ENCODE measurements around the gene KLHL29.

The KLHL29 gene

DNA sequence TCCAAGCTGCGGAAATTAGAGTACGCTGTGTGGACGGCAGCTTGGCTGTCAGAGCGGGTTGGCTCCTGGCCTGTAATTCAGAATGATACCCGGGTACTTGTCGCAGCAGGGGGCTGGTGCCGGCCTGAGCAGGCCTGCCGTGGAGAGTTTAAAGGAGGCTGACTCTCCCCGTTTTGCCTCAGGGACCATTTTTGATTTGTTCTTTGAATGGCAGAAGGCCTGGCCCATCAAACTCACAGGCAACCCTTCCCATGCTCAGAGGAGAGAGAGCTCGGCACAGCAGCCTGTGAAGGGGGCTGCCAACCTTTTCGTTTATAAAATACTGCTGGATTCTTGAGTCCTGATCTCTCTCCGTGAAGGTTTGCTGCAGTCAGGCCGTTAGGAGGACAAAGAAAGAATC is 151.3 kb downstream of the KLHL29 start:
- no peak for DNase-seq

DNA sequence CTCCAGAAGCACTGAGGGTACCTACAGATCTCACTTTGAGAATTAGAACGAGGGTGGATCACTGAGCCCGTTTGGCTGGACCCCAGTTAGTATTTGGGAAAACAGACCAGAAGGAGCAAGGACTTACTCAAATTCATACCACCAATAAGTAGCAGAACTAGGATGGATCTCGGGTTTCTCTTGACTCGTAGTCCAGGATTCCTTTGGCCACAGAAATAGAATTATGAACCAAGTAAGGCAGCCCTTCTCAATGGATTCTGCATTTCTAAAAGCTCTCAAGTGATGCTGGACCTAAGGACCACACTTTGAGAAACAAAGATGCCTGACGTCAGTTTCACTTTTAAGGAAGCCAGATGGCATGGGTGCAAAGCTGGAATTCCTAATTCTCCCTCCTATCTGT is 153.0 kb downstream of the KLHL29 start:
- DNase-seq, result no peak

DNA sequence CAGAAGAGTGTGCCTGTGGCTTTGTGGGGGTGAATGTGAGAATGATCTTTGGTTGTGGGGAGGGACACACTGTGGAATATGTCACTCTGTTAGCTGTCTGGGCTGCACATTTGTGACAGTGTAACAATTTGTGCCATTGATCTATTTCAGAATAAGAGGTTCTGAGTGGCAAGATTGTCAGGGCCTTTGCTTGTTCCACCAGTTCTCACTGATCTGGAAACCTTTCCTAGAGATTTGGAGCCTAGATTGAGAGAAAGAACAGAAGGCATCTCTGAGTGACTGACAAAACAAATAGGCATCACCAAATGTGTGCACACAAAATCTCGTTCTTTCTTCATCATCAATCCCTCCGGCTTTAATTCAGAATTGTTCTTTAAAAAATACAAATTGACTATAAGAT is 153.6 kb downstream of the KLHL29 start:
- DNase-seq, result no peak

DNA sequence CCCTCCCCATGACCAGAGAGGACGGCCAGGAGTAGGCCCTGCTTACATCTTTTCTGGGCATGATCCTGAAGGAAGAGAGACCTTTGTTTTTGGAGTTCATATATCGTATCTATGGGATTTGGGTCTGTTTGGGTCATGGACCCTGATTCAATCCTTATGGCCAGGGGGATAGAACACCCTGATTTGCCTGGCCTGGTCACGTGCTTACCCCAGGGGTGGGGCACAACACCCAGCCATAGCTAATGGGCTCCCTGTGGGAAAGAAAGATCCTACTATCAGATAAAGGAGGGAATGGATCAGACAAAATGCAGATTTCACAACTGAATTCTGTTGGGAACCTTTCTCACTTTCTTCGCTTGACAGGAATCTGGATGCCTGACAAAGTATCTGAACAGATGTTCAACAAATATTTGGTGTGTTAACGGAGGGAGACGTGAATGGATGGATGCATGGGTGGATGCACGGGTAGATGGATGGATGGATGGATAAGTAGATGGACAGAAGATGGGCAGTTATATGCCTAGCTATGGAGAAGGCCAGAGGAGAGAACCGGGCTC is 155.9 kb downstream of the KLHL29 start:
- no peak for DNase-seq

DNA sequence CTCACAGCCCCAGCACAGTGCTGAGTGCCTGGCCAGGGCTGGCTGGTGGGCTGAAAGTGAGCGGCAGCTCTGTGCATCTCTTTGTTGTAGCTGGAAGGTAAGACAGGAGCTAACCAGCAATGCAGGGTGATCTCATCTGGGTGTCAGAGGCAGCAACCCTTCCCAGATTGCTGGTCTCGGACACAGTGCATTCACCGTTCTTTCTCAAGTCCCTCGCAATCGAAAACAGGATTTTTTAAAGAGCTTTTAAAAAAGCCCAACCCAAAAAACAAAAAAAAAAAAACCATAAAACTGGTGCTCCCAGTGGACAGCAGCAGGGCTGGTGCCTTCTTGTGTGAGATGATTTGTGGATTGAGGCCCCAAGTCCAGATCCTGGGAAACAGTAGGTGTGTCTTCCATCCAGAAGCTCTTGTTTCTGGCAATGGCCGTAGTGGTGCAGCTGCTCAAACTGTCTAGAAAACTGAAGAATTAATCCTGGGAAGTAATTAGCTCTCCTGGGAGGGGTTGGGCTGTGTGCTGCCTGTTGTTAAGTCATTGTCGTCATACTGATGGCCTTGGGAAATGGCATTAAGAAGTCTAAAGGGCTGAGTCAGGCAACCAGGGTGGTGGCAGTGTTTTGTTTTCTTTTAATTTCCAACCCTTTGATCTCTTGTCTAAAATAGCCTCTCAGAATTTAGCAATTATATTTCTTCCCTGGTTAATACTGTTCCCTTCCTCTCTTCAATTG is 156.7 kb downstream of the KLHL29 start:
- DNase-seq, result no peak

DNA sequence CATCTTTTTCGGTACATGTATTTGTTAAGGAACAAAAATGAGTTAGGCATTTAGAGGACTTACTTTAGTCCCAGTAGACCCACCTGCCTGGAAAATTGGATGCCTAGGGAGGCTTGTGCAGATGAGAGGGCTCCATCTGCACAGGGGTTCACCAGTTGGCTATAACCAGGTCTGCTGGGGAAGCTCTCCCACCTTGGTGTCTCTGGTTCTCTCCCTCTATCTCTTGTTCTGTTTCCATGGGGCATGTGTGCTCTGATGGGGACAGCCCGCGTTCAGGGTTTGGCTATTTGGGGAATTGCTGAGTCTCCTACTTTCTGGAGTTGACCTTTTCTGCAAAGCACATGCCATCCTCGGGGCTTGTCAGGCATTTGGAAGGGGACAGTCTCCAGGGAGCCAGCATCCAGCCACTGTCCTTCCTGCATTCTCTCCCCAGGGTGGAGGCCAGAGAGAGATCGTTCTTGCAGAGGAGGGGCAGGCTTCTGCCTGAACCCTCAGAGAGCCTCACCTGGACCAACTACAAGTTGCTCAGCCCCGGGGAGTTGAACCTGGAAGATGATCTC is 157.3 kb downstream of the KLHL29 start:
- DNase-seq, result no peak

DNA sequence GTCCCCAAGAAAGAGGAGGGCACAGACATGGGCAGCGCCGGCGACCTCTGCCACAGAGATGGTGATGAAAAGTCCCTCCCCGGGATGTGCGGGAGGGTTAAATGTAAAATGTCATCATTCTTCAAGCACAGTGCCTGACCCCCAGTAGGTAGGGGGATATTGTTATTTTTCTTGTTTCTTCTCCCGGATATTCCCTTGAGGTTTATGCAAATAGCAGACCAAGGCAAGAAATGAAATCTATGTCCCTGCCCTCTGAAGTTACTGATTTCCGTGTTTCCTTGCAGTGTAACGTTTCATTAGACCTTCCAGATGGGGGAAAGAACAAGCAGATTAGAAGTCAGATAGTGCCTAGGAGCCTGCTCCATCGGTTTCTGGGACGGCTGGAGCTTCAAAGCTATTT is 158.3 kb downstream of the KLHL29 start:
- no peak for DNase-seq

DNA sequence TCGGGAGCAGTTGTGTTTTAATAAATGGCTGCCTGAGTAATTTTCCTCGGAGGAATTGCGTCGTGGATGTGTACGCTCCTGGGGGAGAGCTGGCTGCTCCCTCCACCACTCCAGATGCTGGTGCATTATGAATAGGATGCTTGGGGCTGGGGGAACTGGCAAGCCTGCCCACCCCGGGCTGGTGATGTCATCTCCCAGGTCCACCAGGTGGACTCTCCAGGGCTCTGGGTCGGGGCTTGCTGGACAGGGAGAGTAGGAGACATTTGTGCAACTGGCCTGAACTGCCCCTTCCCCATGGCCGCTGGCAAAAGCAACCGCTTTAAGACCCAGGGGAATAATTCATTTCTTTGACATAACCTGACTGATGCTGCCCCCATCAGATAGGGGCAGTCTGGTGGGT is 158.7 kb downstream of the KLHL29 start:
- no peak for DNase-seq

DNA sequence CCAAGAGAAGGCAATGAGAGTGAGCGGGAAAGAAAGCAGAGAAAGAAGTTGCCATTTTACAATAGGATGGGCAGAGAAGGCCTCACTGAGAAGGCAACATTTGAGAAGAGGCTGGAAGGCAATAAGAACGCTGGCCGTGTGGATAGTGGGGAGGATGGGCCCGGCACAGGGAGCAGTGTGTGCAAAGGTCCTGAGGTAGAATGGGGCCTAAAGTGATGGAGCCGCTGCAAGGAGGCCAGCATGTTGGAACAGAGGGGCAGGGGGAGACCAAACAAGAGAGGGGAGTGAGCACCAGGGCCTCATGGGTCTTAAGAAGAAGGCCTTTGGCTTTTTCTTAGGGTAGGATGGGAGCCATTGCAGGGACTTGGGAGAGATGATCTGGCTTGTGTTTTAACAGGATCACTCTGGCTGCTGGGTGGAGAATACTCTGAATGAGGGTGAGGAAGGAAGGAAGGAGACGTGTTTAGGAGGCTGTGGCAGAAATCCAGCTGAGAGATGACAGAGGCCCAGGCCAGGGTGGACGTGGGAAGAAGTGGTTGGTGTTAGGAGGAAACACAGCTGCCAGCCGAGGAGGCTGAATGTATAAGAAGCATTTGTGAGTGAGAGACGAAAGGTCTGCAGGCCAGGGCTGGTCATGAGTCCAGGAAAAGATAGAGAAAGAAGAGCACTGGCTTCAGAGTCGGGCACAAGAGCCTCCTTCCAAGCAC is 159.8 kb downstream of the KLHL29 start:
- no peak for DNase-seq

DNA sequence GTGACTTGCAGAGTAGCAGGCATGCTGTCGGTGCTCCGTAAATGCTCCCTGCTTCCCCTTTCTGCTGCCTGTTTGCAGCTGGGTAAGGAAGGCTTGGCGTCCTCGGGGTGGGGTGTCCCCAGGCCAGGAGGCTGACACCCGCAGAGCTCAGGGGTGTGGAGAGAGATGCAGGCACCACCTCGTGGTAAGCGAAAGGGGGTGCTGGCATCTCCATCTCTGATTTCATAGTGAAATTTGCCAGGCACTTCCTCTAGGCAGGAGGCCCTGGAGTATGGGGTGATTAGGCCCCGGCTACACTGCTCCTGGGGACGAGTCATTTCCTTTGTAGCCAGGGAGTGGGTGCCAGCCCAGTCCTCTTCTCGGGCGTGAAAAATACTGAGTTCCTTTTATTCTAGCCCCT is 160.4 kb downstream of the KLHL29 start:
- DNase-seq, result no peak

DNA sequence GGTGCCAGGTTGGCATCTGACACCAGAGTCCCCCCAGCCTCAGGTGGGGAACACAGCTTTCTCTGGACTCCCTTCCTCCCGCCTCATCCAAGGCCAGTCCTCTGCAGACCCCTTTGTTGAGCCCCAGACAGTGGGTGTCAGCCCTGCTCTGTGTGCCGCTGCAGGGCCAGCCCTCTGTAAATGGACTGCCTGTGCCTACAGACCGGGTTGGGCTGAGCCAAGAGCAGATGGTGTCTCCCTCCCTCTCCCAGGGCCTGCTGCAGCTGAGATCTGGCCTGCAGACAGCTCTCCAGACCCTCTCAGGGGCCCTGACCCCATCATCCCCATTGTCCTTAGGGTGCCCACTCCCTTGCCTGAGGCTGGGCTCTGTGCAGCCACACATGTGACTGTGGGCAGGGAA is 160.8 kb downstream of the KLHL29 start:
- no peak for DNase-seq

DNA sequence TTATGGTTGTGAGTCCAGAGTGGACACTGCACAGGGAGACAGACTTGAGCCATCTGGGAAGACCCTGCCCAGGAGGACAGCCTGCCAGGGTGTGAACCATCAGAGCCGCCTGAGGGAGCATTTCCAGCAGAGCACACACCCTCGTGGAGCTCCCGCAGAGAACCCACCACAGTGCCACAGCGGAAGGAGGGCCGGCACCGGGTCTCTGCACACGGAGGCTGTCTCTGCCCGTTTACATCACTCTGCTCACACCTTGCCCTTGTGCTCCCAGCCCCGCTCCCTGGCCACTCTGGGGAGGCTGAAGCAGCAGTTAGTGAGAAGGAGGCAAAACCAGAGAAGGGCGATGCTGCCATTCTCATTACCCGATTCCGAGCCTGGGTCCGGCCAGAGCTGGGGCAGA is 161.9 kb downstream of the KLHL29 start:
- no peak for DNase-seq

DNA sequence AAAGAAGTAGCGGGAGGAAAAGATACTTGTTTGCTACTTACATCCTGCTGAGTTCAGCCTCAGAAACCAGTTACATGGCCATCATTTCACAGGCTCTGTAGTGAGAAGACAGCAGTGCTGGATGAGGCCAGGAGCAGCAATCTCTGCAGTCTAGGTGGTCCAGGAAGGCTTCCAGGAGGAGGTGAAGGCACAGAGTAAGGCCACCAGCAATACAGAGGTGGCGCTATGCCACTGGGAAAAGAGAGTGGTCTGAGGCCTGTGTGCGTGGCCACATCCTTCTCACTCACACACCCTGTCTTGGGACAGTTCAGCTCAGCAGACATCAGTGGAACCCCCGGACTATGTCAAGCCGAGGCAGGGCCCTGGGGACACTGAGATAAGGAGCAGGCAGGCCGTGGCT is 162.7 kb downstream of the KLHL29 start:
- DNase-seq, result no peak

DNA sequence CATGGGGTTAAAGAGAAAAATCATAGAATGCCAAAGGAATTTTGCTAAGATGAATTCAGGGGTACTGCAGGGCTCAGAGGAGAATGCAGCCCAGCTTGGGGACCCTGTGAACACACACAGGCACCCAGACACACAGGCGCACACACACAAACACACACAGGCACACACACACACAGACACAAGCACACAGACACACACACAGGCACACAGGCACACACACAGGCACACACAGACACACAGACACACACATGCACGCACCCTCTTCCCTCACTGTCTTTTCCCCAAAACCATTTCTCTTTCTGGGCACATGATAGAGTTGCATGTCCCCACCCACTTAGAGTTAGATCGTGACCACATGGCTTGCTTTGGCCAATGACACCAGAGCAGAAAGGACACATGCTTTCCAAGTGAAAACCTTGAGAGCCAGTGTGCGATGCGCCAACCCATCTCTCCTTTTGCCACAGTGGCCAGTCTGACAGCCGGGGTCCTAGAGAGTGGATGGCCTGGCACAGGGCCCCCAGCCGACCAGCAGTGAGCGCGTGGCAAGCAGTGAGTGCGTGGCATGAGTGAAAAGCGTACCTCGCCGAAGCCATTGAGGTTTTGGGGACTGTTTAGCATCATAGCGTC is 163.3 kb downstream of the KLHL29 start:
- DNase-seq, result no peak

DNA sequence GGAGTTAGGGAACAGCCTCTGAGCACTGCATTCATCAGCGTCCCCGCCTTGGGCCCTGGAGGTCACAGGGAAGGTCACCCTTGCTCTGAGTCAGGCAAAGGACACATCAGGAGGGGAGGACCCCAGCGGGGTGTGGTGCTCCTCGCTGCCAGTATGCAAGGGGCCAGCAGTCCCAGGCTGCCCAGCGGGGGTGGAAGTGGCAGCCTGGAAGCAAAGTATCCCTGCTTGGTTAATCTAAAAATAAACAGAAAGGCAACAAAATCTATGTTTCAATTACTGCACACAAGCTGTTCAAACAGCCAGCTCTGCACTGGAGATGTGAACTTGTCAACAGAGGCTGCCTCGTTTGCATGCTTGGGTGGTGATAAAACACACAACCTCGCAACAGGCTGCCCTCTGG is 164.1 kb downstream of the KLHL29 start:
- DNase-seq, result no peak

DNA sequence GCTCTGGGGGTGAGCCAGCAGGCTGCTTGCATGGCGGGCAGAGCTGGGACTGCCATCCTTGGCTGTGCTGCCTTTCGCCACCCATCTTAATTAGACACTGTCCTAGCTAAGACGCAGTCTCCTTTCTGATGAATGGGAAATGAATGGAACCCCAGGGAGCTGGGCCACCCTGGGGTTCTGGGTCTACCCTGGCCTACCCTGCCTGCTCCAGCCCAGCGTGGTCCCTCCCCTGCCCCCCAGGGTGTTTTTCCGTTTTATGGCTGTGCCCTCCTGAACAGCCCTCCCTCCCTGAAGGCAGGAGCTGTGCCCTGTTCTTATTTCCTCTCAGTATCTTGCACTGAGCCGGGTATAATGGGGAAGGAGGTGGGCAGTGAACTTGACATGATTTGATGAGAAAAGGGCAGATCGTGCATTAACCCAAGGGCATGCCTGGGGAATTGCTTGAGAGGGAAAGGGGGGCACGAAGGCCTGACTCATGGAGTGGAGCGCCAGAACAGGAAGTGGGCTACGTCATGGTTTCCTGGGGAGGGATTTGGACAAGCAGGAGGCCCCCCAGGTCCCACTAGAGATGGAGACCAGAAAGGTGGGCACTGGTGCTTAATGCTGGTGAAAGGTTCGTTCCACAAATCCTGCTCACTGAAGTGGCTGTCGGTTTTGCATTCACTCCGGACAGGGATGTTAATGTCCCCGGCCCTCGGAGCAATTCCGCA is 165.0 kb downstream of the KLHL29 start:
- DNase-seq, result no peak

DNA sequence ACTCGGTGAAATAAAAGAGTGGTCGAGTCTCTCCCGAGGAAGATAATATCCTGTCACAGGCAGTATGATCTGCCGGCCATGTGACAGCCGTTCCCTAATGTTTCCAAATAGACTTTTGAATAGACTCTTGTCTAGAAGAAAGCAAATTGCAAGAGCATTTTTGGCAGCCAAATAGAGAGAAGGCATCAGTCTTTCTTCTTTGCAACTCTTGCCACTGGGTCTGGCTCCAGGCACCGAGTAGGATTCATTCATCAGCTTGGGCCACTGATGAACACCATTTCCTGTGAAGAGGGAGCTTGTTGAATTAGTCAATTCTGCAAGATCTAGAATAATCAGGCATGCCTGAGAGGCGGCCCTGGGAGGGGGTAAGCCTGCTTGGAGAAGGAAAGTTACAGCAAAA is 165.6 kb downstream of the KLHL29 start:
- DNase-seq, result no peak

DNA sequence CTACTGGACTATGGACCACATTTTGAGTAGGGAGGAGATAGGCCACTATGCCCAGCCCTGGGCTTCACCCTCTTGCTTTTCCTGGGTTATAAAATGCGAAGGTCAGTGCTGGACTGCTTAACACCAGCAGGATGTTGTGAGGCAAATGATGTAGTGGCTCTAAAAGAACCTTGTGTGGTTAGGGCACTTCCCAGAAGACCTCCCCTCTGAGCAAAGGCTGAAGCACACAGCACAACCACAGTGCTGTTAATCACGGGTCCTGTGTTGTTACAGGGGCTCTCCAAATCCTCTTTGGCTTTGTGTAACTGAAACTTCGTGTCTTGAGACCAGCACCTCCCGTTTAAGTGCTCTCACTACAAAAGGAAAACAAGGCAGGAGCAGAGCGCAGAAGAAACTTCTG is 166.9 kb downstream of the KLHL29 start:
- DNase-seq, result no peak

DNA sequence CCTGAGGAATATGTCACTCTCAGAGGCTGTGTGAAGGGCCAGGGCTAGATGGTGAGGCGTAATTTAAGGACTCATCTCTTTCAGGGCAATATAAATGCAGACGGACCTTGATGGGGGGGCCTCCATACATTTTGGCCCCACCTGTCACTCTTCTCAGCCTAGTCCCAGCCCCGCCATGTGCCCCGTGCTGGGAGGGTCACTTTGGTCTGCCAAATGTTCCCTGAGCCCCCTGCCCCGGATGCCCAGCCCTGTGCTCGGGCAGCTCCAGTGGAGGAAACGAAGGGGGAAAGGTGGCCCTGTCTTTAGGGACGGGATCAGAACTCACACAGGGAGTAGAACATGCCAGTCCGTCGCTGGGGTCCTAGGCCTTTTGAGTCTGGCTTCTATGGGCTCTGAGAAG is 168.6 kb downstream of the KLHL29 start:
- DNase-seq, result no peak

DNA sequence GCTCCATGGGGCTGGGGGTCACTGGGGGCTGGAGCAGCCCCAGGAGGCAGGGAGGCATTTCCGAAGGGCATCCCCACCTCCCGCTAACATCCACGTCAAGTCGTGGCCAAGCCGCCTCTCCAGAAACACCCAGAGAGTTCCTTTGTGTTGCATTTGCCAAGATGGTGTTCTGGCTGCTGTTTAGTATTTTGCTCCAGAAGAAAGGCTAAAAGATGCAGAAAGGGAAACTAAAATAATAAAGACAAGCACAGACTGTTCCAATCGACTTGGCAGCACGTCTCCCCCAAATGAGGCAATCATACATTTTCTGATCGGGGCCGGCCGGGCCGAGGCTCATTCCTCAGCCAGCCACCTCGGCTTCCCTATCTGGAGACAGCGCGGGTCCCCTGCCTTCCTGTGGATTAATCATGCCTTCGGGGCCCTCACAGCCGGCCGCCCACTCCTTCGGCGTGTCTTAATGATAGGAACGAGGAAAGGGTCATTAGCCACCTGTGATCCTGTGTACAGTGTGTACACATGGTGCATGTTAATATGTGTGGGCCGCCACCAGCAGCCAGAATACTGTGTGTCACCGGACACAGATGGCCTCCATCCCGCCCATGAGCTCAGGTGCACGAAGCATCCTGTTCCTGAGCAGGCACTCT is 169.2 kb downstream of the KLHL29 start:
- no peak for DNase-seq

DNA sequence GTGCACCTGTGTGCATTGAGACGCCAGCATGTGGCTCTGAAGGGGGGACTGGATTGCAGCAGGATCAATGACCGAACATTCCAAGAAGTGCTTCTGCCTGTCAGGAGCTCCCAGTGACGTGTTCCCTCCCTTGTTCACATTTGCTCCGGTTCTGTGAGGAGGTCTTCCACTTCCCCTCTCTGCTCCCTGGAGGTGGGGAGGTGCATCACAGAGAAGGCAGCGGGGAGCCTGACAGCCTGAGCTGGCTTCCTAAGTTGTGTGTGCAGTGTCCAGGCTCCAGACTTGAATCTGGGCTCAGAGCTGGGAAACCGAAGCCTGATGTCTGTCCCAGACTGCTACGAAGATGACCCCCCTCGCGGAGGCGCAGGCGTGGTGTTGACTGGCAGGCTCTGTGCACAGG is 171.0 kb downstream of the KLHL29 start:
- DNase-seq, result no peak

DNA sequence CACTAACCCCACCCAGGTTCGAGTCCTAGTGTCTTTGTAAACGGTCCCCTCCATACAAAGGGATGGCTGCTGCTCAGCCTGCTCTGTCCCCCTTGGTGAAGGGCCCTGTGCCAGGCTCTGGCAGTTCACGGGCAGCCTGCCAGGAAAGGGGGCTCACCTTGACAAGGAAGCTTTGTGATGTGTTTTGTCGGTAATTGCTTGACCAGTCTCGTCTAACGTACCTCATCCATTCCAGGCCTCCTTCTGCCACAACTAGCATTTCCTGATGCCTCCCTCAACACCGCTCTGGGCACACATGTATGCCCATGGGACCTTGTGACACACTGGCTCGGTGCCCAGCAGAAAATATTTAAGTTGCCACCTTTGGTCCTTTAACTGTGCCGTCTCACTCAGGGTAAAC is 171.9 kb downstream of the KLHL29 start:
- no peak for DNase-seq

DNA sequence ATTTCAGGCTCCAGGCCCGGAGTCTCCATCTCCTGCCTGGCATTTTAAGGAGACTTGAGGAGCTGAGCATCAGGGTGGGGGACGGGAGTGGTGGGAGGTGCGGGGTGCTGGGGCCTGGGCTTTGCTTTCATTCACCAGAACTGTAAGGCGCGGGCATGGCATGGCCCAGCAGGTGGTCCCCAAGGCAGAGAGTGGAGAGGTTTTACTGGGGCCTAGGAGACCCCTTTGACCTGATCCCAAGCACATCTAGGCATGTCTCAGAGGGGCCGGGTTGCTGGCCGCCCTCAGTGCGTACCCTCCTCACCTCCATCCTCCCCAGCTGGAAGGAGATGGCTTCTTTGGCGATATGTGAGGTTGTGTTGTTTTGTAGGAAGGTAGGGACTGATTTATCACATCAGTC is 172.5 kb downstream of the KLHL29 start:
- no peak for DNase-seq
